ENCODE results near the gene WBP11. TPM values are rescaled to one million over a fixed set of nuclear protein-coding genes. Genes with fewer than 3 reads are reported as not detected.

The WBP11 gene
- total and polyA plus RNA-seq, 2 of the 13 experiments (the other 11 are each of a cell fraction or from before 2014, with no cell fraction given): 7.6 to 31.0 TPM

DNA sequence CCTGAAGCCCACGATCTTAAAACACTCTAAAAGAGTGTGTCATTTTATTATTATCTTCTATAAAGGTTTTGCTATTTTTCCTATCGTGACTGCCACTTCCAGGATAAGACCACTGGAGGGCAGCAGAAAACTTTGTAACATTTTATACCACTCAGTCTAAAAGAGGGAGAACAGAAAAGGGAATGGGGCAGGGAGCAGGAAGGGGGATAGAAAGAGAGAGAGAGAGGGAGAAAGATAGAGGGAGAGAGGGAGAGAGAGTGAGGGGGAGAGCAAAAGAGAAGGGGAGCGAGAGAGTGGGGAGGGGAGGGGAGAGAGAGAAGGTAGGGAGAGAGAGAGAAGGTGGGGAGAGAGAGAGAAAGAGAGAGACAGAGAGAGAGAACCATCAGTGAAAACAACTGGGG is 42.1 kb upstream of the WBP11 start (continued):
- TF ChIP-seq, protein P1, sequence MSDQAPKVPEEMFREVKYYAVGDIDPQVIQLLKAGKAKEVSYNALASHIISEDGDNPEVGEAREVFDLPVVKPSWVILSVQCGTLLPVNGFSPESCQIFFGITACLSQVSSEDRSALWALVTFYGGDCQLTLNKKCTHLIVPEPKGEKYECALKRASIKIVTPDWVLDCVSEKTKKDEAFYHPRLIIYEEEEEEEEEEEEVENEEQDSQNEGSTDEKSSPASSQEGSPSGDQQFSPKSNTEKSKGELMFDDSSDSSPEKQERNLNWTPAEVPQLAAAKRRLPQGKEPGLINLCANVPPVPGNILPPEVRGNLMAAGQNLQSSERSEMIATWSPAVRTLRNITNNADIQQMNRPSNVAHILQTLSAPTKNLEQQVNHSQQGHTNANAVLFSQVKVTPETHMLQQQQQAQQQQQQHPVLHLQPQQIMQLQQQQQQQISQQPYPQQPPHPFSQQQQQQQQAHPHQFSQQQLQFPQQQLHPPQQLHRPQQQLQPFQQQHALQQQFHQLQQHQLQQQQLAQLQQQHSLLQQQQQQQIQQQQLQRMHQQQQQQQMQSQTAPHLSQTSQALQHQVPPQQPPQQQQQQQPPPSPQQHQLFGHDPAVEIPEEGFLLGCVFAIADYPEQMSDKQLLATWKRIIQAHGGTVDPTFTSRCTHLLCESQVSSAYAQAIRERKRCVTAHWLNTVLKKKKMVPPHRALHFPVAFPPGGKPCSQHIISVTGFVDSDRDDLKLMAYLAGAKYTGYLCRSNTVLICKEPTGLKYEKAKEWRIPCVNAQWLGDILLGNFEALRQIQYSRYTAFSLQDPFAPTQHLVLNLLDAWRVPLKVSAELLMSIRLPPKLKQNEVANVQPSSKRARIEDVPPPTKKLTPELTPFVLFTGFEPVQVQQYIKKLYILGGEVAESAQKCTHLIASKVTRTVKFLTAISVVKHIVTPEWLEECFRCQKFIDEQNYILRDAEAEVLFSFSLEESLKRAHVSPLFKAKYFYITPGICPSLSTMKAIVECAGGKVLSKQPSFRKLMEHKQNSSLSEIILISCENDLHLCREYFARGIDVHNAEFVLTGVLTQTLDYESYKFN (CRISPR knock-in tag; conservative IDR thresholded peaks at IDR 0.05): no peak
- TF ChIP-seq SRSF1 (optimal IDR thresholded peaks at IDR 0.05; ENCODE audit: low read depth, low read length) (no peak), SMC3 (IDR thresholded peaks at IDR 0.05; ENCODE audit: low read length) (peak; percentile 76), HNRNPK (IDR thresholded peaks at IDR 0.05; ENCODE audit: low read depth, low read length, poor library complexity, severe bottlenecking) (peak; percentile 65), STAG1 (CRISPR knock-in tag; IDR thresholded peaks at IDR 0.05) (peak; percentile 80)
- TF ChIP-seq, protein P2, sequence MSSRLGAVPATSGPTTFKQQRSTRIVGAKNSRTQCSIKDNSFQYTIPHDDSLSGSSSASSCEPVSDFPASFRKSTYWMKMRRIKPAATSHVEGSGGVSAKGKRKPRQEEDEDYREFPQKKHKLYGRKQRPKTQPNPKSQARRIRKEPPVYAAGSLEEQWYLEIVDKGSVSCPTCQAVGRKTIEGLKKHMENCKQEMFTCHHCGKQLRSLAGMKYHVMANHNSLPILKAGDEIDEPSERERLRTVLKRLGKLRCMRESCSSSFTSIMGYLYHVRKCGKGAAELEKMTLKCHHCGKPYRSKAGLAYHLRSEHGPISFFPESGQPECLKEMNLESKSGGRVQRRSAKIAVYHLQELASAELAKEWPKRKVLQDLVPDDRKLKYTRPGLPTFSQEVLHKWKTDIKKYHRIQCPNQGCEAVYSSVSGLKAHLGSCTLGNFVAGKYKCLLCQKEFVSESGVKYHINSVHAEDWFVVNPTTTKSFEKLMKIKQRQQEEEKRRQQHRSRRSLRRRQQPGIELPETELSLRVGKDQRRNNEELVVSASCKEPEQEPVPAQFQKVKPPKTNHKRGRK (CRISPR knock-in tag; IDR thresholded peaks at IDR 0.05): peak; percentile 81; the same call in 1 of the 2 replicates
- TF ChIP-seq, protein P3, sequence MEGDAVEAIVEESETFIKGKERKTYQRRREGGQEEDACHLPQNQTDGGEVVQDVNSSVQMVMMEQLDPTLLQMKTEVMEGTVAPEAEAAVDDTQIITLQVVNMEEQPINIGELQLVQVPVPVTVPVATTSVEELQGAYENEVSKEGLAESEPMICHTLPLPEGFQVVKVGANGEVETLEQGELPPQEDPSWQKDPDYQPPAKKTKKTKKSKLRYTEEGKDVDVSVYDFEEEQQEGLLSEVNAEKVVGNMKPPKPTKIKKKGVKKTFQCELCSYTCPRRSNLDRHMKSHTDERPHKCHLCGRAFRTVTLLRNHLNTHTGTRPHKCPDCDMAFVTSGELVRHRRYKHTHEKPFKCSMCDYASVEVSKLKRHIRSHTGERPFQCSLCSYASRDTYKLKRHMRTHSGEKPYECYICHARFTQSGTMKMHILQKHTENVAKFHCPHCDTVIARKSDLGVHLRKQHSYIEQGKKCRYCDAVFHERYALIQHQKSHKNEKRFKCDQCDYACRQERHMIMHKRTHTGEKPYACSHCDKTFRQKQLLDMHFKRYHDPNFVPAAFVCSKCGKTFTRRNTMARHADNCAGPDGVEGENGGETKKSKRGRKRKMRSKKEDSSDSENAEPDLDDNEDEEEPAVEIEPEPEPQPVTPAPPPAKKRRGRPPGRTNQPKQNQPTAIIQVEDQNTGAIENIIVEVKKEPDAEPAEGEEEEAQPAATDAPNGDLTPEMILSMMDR (CRISPR knock-in tag; IDR thresholded peaks at IDR 0.05): peak; percentile 75
- TF ChIP-seq, protein P4, sequence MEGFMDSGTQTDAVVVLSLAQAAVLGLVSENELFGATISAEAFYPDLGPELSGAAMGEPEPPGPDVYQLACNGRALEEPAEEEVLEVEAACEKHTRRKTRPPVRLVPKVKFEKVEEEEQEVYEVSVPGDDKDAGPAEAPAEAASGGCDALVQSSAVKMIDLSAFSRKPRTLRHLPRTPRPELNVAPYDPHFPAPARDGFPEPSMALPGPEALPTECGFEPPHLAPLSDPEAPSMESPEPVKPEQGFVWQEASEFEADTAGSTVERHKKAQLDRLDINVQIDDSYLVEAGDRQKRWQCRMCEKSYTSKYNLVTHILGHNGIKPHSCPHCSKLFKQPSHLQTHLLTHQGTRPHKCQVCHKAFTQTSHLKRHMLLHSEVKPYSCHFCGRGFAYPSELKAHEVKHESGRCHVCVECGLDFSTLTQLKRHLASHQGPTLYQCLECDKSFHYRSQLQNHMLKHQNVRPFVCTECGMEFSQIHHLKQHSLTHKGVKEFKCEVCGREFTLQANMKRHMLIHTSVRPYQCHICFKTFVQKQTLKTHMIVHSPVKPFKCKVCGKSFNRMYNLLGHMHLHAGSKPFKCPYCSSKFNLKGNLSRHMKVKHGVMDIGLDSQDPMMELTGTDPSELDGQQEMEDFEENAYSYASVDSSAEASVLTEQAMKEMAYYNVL (CRISPR knock-in tag; IDR thresholded peaks at IDR 0.05; ENCODE audit: borderline replicate concordance): 0 out of 2 replicates have a peak, but pooled peaks have one; percentile 28
